ENCODE results near the gene RSPH3. TPM values are rescaled to one million over a fixed set of nuclear protein-coding genes. Genes with fewer than 3 reads are reported as not detected.

The RSPH3 gene
- polyA plus RNA-seq, 1 donor from 2014 or later = 3.5 TPM

- H3K9me2 ChIP-seq (ENCODE audit: insufficient read depth, low read length) = no peaks in the 10 kb centered on the region
Observed at GRCh38 chr6:159043947-159044346, 43.9 kb upstream of the RSPH3 start.

GRCh38 chr6:159043251-159043650, 43.2 kb upstream of the RSPH3 start:
- Histone ChIP-seq H3K36me3 (ENCODE audit: insufficient read depth, low read length) (no peaks in the 10 kb centered on the region), H4K20me1 (ENCODE audit: insufficient read depth) (no peaks in the 10 kb centered on the region), H3K9me2 (ENCODE audit: insufficient read depth, low read length) (no peaks in the 10 kb centered on the region), H3K9ac (ENCODE audit: low read length) (no peak overlapping the region), H3K4me3 (ENCODE audit: low read length) (no peak overlapping the region), H3K27ac (ENCODE audit: low read length) (no peak overlapping the region), H3K4me2 (ENCODE audit: low read length) (no peak overlapping the region), H3F3A (ENCODE audit: insufficient read depth, low read length, poor library complexity, severe bottlenecking) (no peaks in the 10 kb centered on the region), H2AFZ (ENCODE audit: low read depth, low read length) (no peak overlapping the region), H3K79me2 (replicated peaks; ENCODE audit: insufficient read depth, low read length) (no peaks in the 10 kb centered on the region), H3K9me3 (ENCODE audit: low read length) (no peaks in the 10 kb centered on the region), H3K27me3 (ENCODE audit: insufficient read depth, low read depth, low read length) (no peaks in the 10 kb centered on the region)
- TF ChIP-seq MXI1 (conservative IDR thresholded peaks at IDR 0.05; ENCODE audit: poor library complexity, severe bottlenecking) = no peak
- TF ChIP-seq REST (IDR thresholded peaks at IDR 0.05; ENCODE audit: borderline replicate concordance) = no peak
- TF ChIP-seq SMC3 (conservative IDR thresholded peaks at IDR 0.05; ENCODE audit: poor library complexity) = no peak
- TF ChIP-seq CTCF (IDR thresholded peaks at IDR 0.05; ENCODE audit: poor library complexity, severe bottlenecking) = no peak

More at GRCh38 chr6:159043947-159044346, 43.9 kb upstream of the RSPH3 start:
- Histone ChIP-seq H4K20me1 (ENCODE audit: insufficient read depth) (no peaks in the 10 kb centered on the region), H3K27ac (ENCODE audit: low read length) (no peak overlapping the region), H3K9ac (ENCODE audit: low read length) (no peak overlapping the region), H3K4me3 (ENCODE audit: low read length) (no peak overlapping the region), H3F3A (ENCODE audit: insufficient read depth, low read length, poor library complexity, severe bottlenecking) (no peaks in the 10 kb centered on the region), H3K79me2 (replicated peaks; ENCODE audit: insufficient read depth, low read length) (no peaks in the 10 kb centered on the region), H3K27me3 (ENCODE audit: insufficient read depth, low read depth, low read length) (no peaks in the 10 kb centered on the region), H2AFZ (ENCODE audit: low read depth, low read length) (no peak overlapping the region), H3K4me2 (ENCODE audit: low read length) (no peak overlapping the region), H3K9me3 (ENCODE audit: low read length) (no peaks in the 10 kb centered on the region), H3K36me3 (ENCODE audit: insufficient read depth, low read length) (no peaks in the 10 kb centered on the region)
- TF ChIP-seq RAD21 (conservative IDR thresholded peaks at IDR 0.05) = no peak
- TF ChIP-seq MXI1 (conservative IDR thresholded peaks at IDR 0.05; ENCODE audit: poor library complexity, severe bottlenecking) = no peak
- no peak for TF ChIP-seq TAF1 (IDR thresholded peaks at IDR 0.05; ENCODE audit: low read depth)
- no peak for TF ChIP-seq CTCF (IDR thresholded peaks at IDR 0.05; ENCODE audit: poor library complexity, severe bottlenecking)

GRCh38 chr6:159042826-159043181, 42.8 kb upstream of the RSPH3 start:
- Histone ChIP-seq H3K4me3 (ENCODE audit: low read length) (no peak overlapping the region), H4K20me1 (ENCODE audit: insufficient read depth) (no peaks in the 10 kb centered on the region), H3K27ac (ENCODE audit: low read length) (no peak overlapping the region), H3K9ac (ENCODE audit: low read length) (no peak overlapping the region), H3K27me3 (ENCODE audit: insufficient read depth, low read depth, low read length) (no peaks in the 10 kb centered on the region), H3K9me2 (ENCODE audit: insufficient read depth, low read length) (no peaks in the 10 kb centered on the region), H3F3A (ENCODE audit: insufficient read depth, low read length, poor library complexity, severe bottlenecking) (no peaks in the 10 kb centered on the region), H3K9me3 (ENCODE audit: low read length) (no peaks in the 10 kb centered on the region), H3K4me2 (ENCODE audit: low read length) (no peak overlapping the region), H3K36me3 (ENCODE audit: insufficient read depth, low read length) (no peaks in the 10 kb centered on the region), H3K79me2 (replicated peaks; ENCODE audit: insufficient read depth, low read length) (no peaks in the 10 kb centered on the region), H2AFZ (ENCODE audit: low read depth, low read length) (no peak overlapping the region)
- TF ChIP-seq EP300 (conservative IDR thresholded peaks at IDR 0.05; ENCODE audit: poor library complexity, severe bottlenecking) (no peak), CTCF (IDR thresholded peaks at IDR 0.05; ENCODE audit: poor library complexity, severe bottlenecking) (no peak), RAD21 (conservative IDR thresholded peaks at IDR 0.05) (no peak), MXI1 (conservative IDR thresholded peaks at IDR 0.05; ENCODE audit: poor library complexity, severe bottlenecking) (no peak), SMC3 (conservative IDR thresholded peaks at IDR 0.05; ENCODE audit: poor library complexity) (no peak), POLR2AphosphoS5 (IDR thresholded peaks at IDR 0.05) (no peak), TAF1 (IDR thresholded peaks at IDR 0.05; ENCODE audit: low read depth) (no peak), EZH2 (IDR thresholded peaks at IDR 0.05; ENCODE audit: borderline replicate concordance, insufficient read depth, low read length, poor library complexity, severe bottlenecking) (no peak)

All from neural cell (in vitro differentiated cells).